ENCODE data around the gene GSTO2.
A peak's percentile ranks its signal among the peaks of the same experiment; 100 is the strongest.

GSTO2 gene

GRCh38 chr10:104344219-104344618 is 75.2 kb downstream of the GSTO2 start:
- DNase-seq = no peak

GRCh38 chr10:104345515-104345914 is 76.5 kb downstream of the GSTO2 start:
- DNase-seq = no peak

DNA sequence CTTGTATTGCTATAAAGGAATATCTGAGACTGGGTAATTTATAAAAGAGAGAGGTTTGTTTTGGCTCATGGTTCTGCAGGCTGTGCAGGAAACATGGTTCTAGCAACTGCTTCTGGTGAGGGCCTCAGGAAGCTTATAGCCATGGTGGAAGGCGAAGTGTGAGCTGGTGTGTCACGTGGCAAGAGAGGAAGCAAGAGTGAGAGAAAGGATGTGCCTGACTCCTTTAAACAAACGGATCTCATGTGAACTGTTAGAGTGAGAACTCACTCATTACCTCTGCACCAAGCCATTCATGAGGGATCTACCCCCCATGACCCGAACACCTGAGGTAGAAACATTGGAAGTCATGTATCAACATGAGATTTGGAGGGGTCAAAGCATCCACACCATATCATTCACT is 77.0 kb downstream of the GSTO2 start:
- DNase-seq = no peak

- no peak for DNase-seq
Observed at GRCh38 chr10:104347295-104348045, 78.5 kb downstream of the GSTO2 start.

DNA sequence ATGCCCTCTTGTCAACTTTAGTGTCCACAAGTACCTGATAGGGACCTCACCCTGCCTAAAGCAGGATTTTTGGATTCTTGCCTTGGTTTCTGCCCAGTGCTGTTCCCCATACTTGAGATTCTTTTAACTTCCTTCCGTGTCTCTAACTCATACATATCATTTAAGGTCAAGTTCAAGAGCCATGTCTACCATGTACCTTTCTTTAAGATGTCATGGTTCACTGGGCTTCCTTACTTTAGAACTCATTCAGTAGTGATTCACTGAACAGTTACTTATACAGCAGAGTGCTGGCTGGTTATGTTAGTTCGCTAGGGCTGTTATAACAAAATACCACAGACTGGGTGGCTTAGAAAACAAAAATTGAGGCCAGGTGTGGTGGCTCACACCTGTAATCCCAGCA is 79.6 kb downstream of the GSTO2 start:
- DNase-seq = no peak

DNA sequence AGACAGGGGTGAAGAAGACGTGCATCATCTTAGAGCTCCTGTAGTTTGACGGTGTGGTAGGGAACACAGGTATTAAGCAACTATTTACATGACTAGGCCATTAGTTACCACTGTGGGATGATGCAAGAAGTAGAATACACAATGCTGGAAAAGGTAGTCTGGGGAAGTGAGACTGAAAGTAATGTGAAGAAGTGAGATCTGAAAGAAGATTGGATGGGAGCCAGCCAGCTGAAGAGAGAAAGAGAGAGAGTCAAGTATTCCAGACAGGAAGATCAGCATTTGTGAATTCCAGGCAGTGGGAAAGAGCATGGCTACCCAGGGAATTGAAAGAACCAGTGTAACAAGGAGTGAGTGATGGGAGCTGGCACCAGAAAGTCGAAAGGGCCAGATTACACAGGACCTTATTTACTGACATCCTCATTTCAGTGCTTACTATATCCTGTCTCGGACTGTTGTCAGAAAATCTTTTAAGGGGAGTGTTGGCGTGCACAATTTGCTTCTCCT is 80.7 kb downstream of the GSTO2 start:
- no peak for DNase-seq

DNA sequence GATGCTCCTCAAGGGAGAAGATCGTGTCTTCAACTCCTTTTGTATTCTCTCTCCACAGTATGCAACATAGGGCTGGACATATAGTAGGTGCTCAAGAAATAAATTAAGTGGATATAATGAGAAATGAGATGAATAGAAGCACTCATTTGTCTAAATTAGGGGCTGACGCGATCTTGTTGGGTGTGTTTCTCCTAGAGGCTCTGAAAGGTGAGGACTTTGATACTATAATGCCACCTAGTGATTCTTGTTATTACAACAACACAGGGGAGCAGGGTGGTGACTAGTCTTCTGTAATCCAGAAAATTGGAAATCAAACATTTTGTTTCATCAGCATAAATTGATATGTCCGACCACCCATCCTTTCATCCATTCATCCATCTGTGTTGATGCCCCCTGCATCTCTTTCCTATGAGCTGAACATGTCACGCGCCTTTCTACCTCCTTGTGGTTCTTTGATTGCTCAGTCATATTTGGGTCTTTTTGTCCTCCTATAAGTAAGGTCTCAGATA is 81.2 kb downstream of the GSTO2 start:
- DNase-seq = no peak

- DNase-seq = peak; percentile 29
Observed at GRCh38 chr10:104351061-104351702, 82.2 kb downstream of the GSTO2 start.

- DNase-seq = no peak
Observed at GRCh38 chr10:104351919-104352318, 82.9 kb downstream of the GSTO2 start.

DNA sequence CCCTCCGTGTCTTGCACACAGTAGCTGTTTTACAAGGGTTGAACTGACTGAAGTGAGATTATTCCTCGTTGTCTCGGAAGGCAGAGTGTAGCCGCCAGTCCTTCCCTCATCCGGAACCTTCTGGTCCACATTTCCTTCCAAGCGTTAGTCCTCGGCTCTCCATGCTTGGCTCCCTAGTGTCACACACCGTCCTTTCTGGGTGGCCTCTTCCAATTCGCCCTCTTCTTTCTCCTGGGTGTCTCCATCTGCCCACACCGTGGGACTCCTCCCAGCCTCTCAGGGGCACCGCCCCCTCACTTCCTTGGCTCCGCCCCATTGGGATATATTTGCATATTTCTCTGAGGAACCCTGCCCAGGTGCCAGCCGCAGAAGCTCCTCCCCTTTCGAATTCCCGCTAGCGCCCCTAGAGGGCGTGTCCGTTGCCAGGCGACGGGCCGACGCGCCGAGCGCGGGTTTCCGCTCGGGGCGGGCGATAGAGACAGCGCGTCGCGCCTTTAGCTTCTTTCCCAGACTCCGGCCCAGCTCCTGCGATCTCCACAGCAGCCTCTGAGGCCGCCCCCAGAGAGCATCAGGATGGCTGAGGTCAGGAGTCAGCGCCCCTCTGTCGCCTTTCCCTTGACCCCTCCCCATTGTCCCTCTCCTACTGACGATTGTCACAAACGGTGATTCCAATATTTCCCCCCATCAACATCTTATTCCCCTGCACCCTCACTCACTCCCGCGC is 84.5 kb downstream of the GSTO2 start, which contains the start of gene CFAP58:
TSS of gene CFAP58 (plus strand) at position 509 of the 724 bp plus-strand sequence. CDS start at position 574, 65 bp downstream.
- DNase-seq = peak; percentile 90

Measured in stimulated activated CD4-positive, alpha-beta T cell treated with anti-CD3 and anti-CD28 coated beads, Interleukin-1b, Interleukin-23, amount 100 ng/mL, for 48 hours (primary cell).